Vagina (tissue), 2 donors: ENCODE measurements around the gene UBA6.

Experiments
- CTCF ChIP-seq, 3 experiments: fragments of 450-650 bp in 2 of 3; fragments of 200-600 bp in 1 of 3; sonication (generic) in 1 of 3; IDR thresholded peaks; one replicate each; pipeline ENCODE4 v1.5.1; 2017 to 2019; ENCODE audit warnings: antibody characterized with exemption in 3 of 3, mild to moderate bottlenecking in 2 of 3, moderate library complexity in 2 of 3
- POLR2A ChIP-seq, 2 donors: fragments of 450-650 bp; IDR thresholded peaks; one replicate each; pipeline ENCODE4 v1.6.1; 2017; ENCODE audit warnings: antibody characterized with exemption in 2 of 2, mild to moderate bottlenecking in 2 of 2, moderate library complexity in 2 of 2
- POLR2AphosphoS5 ChIP-seq, 2 donors: sonication (generic); formaldehyde crosslinking; IDR thresholded peaks; one replicate each; pipeline ENCODE4 v1.9.0; 2017; ENCODE audit warnings: antibody characterized with exemption in 2 of 2, mild to moderate bottlenecking in 2 of 2, low read depth in 1 of 2; ENCODE audit not compliant: insufficient read depth in 1 of 2

- no peak for TF ChIP-seq CTCF (IDR thresholded peaks at IDR 0.05)
- peak; percentile 73 to 82 for TF ChIP-seq POLR2AphosphoS5 (IDR thresholded peaks at IDR 0.05; ENCODE audit: insufficient read depth in 1 of 2, low read depth in 1 of 2)
- peak in 1 of 2 donors; percentile 47 for TF ChIP-seq POLR2A (IDR thresholded peaks at IDR 0.05)
These were observed at the start of gene UBA6 for GRCh38 chr4:67700738-67701516.
